ENCODE measurements around the gene MGAT4B. TPM values are rescaled to one million over a fixed set of nuclear protein-coding genes. Genes with fewer than 3 reads are reported as not detected.

The MGAT4B gene
- total and polyA plus RNA-seq, 2 experiments from 2014 or later = 159 to 243 TPM

- WGBS (ENCODE audit: low lambda C conversion rate, missing lambda C conversion rate) = 88% methylated on average over 19 of the region's 19 CpGs
- H4K20me1 ChIP-seq (ENCODE audit: insufficient read depth, poor library complexity, severe bottlenecking) = peaks cover 48% of the 10 kb centered on the region
These were observed 4.3 kb downstream of the MGAT4B start for GRCh38 chr5:179802207-179802883.

GRCh38 chr5:179801304-179802206 lies 5.1 kb downstream of the MGAT4B start:
- peaks cover 31% of the 10 kb centered on the region for H3K4me1 ChIP-seq (ENCODE audit: insufficient read depth)
- DNase-seq (ENCODE audit: low spot score) = peak; percentile 74
- peaks cover 48% of the 10 kb centered on the region for H4K20me1 ChIP-seq (ENCODE audit: insufficient read depth, poor library complexity, severe bottlenecking)
- H3K4me2 ChIP-seq = no peak overlapping the region
- no peaks in the 10 kb centered on the region for H3K9me2 ChIP-seq (replicated peaks; ENCODE audit: insufficient read depth)
- no peaks in the 10 kb centered on the region for H3K27me3 ChIP-seq
- H3K36me3 ChIP-seq (replicated peaks; ENCODE audit: insufficient read depth, low read depth) = no peaks in the 10 kb centered on the region
- TF ChIP-seq CTCF (IDR thresholded peaks at IDR 0.05; ENCODE audit: poor library complexity) (peak; percentile 47), EZH2 (IDR thresholded peaks at IDR 0.05; ENCODE audit: borderline replicate concordance) (no peak), EZH2phosphoT487 (IDR thresholded peaks at IDR 0.05; ENCODE audit: low read depth, severe bottlenecking, unreplicated experiment) (no peak)
- H2AFZ ChIP-seq = no peak overlapping the region
- H3K9me3 ChIP-seq (ENCODE audit: low read depth) = no peaks in the 10 kb centered on the region
- WGBS (ENCODE audit: low lambda C conversion rate, missing lambda C conversion rate) = 61% methylated on average over 29 of the region's 67 CpGs
- no peak overlapping the region for H3K27ac ChIP-seq
- H3K4me3 ChIP-seq = no peak overlapping the region
- H3K79me2 ChIP-seq = peaks cover 42% of the 10 kb centered on the region

More at GRCh38 chr5:179802207-179802883, 4.3 kb downstream of the MGAT4B start:
- Histone ChIP-seq H3K4me1 (ENCODE audit: insufficient read depth) (peaks cover 28% of the 10 kb centered on the region), H3K27ac (no peak overlapping the region), H3K9me3 (ENCODE audit: low read depth) (no peaks in the 10 kb centered on the region), H3K27me3 (no peaks in the 10 kb centered on the region), H3K4me3 (no peak overlapping the region), H3K36me3 (replicated peaks; ENCODE audit: insufficient read depth, low read depth) (no peaks in the 10 kb centered on the region), H2AFZ (no peak overlapping the region), H3K4me2 (no peak overlapping the region), H3K79me2 (peaks cover 46% of the 10 kb centered on the region), H3K9me2 (replicated peaks; ENCODE audit: insufficient read depth) (no peaks in the 10 kb centered on the region)
- no peak for DNase-seq (ENCODE audit: low spot score)
- TF ChIP-seq EZH2phosphoT487 (IDR thresholded peaks at IDR 0.05; ENCODE audit: low read depth, severe bottlenecking, unreplicated experiment) = no peak
- no peak for TF ChIP-seq CTCF (IDR thresholded peaks at IDR 0.05; ENCODE audit: poor library complexity)
- no peak for TF ChIP-seq EZH2 (IDR thresholded peaks at IDR 0.05; ENCODE audit: borderline replicate concordance)

GRCh38 chr5:179800696-179801201 lies 5.9 kb downstream of the MGAT4B start:
- 91% methylated on average over 10 of the region's 12 CpGs for WGBS (ENCODE audit: low lambda C conversion rate, missing lambda C conversion rate)

More at GRCh38 chr5:179800696-179801201, 5.9 kb downstream of the MGAT4B start:
- Histone ChIP-seq H3K4me3 (no peak overlapping the region), H3K27ac (no peak overlapping the region), H3K9me2 (replicated peaks; ENCODE audit: insufficient read depth) (no peaks in the 10 kb centered on the region), H3K36me3 (replicated peaks; ENCODE audit: insufficient read depth, low read depth) (no peaks in the 10 kb centered on the region), H4K20me1 (ENCODE audit: insufficient read depth, poor library complexity, severe bottlenecking) (peaks cover 48% of the 10 kb centered on the region), H3K4me1 (ENCODE audit: insufficient read depth) (peaks cover 32% of the 10 kb centered on the region), H3K27me3 (no peaks in the 10 kb centered on the region), H3K9me3 (ENCODE audit: low read depth) (no peaks in the 10 kb centered on the region), H3K79me2 (peaks cover 38% of the 10 kb centered on the region), H3K4me2 (no peak overlapping the region), H2AFZ (no peak overlapping the region)
- TF ChIP-seq CTCF (IDR thresholded peaks at IDR 0.05; ENCODE audit: poor library complexity) = no peak
- TF ChIP-seq EZH2phosphoT487 (IDR thresholded peaks at IDR 0.05; ENCODE audit: low read depth, severe bottlenecking, unreplicated experiment) = no peak
- no peak for TF ChIP-seq EZH2 (IDR thresholded peaks at IDR 0.05; ENCODE audit: borderline replicate concordance)
- DNase-seq (ENCODE audit: low spot score) = no peak

Data from hepatocyte (in vitro differentiated cells).